MM.1S (cell line): ENCODE results near the gene SLC5A9.

Experiments
- CTCF ChIP-seq: fragments of 300-600 bp; sonication (generic); IDR thresholded peaks from 2 replicates; pipeline ENCODE4 v1.5.1; 2016; ENCODE audit warnings: antibody characterized with exemption, low read length, mixed read lengths
- EZH2 ChIP-seq: fragments of 300-600 bp; sonication (generic); optimal IDR thresholded peaks from 2 replicates; pipeline ENCODE3; 2017; ENCODE audit warnings: low read depth, mild to moderate bottlenecking, antibody characterized with exemption, low read length, mixed read lengths

GRCh38 chr1:48215889-48216288 lies 6.6 kb upstream of the SLC5A9 start:
- no peak for TF ChIP-seq CTCF
- no peak for TF ChIP-seq EZH2
